ENCODE measurements around the gene HECTD1. TPM values are rescaled to one million over a fixed set of nuclear protein-coding genes. Genes with fewer than 3 reads are reported as not detected.

Gene HECTD1
- total and polyA plus RNA-seq, 12 donors: 49.5 to 189 (median 151) TPM

DNA sequence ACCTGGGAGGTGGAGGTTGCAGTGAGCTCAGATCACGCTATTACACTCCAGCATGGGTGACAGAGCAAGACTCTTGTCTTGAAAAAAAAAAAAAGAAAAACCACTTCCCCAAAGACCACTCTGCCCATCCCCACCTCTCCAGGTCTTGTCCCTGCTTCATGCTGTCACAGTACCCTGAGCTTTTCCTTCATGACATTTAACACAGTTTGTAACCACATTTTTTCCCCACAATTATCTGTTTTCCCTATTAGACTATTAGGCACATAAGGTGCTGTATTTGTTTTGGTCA is 6.9 kb downstream of the HECTD1 start:
- peaks cover 0 to 71% (median 50%) of the 10 kb centered on the region in 9 donors for H3K4me1 ChIP-seq
- 81 to 87% methylated on average over 1 of the region's 1 CpG for WGBS, 2 donors
- TF ChIP-seq, protein P1, sequence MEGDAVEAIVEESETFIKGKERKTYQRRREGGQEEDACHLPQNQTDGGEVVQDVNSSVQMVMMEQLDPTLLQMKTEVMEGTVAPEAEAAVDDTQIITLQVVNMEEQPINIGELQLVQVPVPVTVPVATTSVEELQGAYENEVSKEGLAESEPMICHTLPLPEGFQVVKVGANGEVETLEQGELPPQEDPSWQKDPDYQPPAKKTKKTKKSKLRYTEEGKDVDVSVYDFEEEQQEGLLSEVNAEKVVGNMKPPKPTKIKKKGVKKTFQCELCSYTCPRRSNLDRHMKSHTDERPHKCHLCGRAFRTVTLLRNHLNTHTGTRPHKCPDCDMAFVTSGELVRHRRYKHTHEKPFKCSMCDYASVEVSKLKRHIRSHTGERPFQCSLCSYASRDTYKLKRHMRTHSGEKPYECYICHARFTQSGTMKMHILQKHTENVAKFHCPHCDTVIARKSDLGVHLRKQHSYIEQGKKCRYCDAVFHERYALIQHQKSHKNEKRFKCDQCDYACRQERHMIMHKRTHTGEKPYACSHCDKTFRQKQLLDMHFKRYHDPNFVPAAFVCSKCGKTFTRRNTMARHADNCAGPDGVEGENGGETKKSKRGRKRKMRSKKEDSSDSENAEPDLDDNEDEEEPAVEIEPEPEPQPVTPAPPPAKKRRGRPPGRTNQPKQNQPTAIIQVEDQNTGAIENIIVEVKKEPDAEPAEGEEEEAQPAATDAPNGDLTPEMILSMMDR (IDR thresholded peaks at IDR 0.05): no peak
- H3K27me3 ChIP-seq: no peaks in the 10 kb centered on the region
- peak overlapping the region in 1 of 10 donors; percentile 1 for H3K27ac ChIP-seq
- intact Hi-C loops (cut with DNase I): loop anchor here in 3 of 10 donors (10.0 kb wide), 3 partner anchors 94 to 176 kb away; partner anchors contain the start of genes AP4S1 (in 1 of the 3) and STRN3 (in 1 of the 3)
- ATAC-seq: no peak
- no peak for DNase-seq
- H3K36me3 ChIP-seq: peaks cover 0 to 72% (median 13%) of the 10 kb centered on the region in 9 donors
- peaks cover 0 to 4% (median 0%) of the 10 kb centered on the region in 11 donors for H3K9me3 ChIP-seq
- no peak overlapping the region for H3K4me3 ChIP-seq

- TF ChIP-seq, protein P1 (IDR thresholded peaks at IDR 0.05): no peak
- Histone ChIP-seq H3K27ac (no peak overlapping the region), H3K9me3 (no peaks in the 10 kb centered on the region), H3K4me3 (no peak overlapping the region), H3K27me3 (no peaks in the 10 kb centered on the region), H3K36me3 (peaks cover 0 to 66% (median 9%) of the 10 kb centered on the region in 9 donors), H3K4me1 (peaks cover 0 to 77% (median 56%) of the 10 kb centered on the region in 9 donors)
- DNase-seq: no peak
- 84 to 90% methylated on average over 1 of the region's 1 CpG for WGBS, 2 donors
- intact Hi-C loops (cut with DNase I): no loop called here
- ATAC-seq: no peak
These were observed 9.9 kb downstream of the HECTD1 start for GRCh38 chr14:31197671-31198070.

DNA sequence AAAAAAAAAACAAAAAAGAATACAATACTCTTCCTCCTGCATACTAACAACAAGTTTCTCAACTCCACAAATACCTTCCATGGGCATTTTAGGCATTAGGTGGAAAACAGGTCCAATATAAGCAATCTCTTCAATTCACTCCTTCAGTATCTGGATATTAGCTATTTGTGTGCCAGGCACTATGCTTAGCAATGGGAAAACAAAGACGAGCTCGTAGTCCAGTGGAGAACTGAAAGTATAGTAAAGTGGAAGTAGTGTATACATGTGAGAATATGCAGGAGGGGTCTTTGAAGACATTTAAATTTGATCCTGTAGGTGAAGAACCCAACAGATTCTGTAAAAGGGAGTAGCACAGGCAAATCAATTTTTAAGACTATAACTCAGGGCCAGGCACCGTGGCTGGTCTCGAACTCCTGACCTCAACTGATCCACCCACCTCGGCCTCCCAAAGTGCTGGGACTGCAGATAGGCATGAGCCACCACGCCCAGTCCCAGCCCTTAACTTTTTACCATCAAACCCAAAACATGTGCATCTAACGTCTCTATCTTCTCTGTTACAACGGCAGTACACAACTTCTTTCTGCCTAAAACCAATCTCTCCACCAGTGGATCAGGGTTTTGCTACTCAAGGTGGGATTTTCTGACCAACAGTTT is 10.6 kb downstream of the HECTD1 start:
- Histone ChIP-seq H3K27me3 (no peaks in the 10 kb centered on the region), H3K36me3 (peaks cover 0 to 68% (median 4%) of the 10 kb centered on the region in 9 donors), H3K4me1 (peaks cover 0 to 77% (median 53%) of the 10 kb centered on the region in 9 donors), H3K4me3 (no peak overlapping the region), H3K27ac (no peak overlapping the region), H3K9me3 (no peaks in the 10 kb centered on the region)
- TF ChIP-seq, protein P1 (IDR thresholded peaks at IDR 0.05): no peak
- intact Hi-C loops (cut with DNase I): no loop called here
- 84 to 90% methylated on average over 8 of the region's 8 CpGs for WGBS, 2 donors
- DNase-seq: no peak
- peak in 2 of 8 donors; percentile 30 to 36 for ATAC-seq

DNA sequence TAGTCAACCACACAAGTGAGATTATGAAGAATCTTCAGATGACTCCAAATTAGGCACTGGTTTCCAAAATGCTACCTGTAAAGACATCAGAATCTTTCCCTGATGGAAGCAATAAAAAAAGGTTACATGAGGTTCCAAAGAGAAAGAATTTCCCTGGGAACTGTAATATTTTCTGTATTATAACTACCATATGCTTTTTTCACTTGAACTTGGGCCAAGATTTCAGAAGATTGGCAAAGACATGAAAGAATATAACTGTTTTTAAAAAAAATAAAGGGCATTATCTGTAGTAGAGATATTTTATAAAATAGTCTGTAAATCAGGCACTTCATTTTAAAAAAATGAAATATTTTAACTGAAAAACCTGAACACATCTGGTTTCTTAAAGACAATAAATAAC is 12.9 kb downstream of the HECTD1 start:
- Histone ChIP-seq H3K36me3 (peaks cover 0 to 73% (median 0%) of the 10 kb centered on the region in 9 donors), H3K4me3 (no peak overlapping the region), H3K9me3 (no peaks in the 10 kb centered on the region), H3K27ac (no peak overlapping the region), H3K4me1 (peaks cover 0 to 66% (median 44%) of the 10 kb centered on the region in 9 donors), H3K27me3 (no peaks in the 10 kb centered on the region)
- ATAC-seq (no peak), DNase-seq (no peak)
- TF ChIP-seq, protein P1 (IDR thresholded peaks at IDR 0.05): no peak
- intact Hi-C loops (cut with DNase I): no loop called here

Measured in heart right ventricle (tissue), 16 donors.